Colonic mucosa (tissue), 4 donors: ENCODE measurements around the gene SUB1. TPM values are rescaled to one million over a fixed set of nuclear protein-coding genes. Genes with fewer than 3 reads are reported as not detected.

Experiments
- DNase-seq: peaks from one replicate; pipeline ENCODE4 v3.0.0-alpha.2; 2020
- H3K27ac ChIP-seq: fragments of 200-600 bp; one replicate; pipeline ENCODE4 v1.8.0; 2021
- H3K27me3 ChIP-seq: fragments of 200-600 bp; one replicate; pipeline ENCODE4 v1.8.0; 2021
- H3K36me3 ChIP-seq: fragments of 200-600 bp; one replicate; pipeline ENCODE4 v1.8.0; 2021
- H3K4me1 ChIP-seq: fragments of 200-600 bp; one replicate; pipeline ENCODE4 v1.8.0; 2021; ENCODE audit warnings: mild to moderate bottlenecking
- H3K4me3 ChIP-seq: fragments of 200-600 bp; one replicate; pipeline ENCODE4 v1.8.0; 2021
- H3K9ac ChIP-seq, 2 donors: one replicate each; pipeline ENCODE4 v1.7.0; 2013; ENCODE audit warnings: control low read depth in 2 of 2, low read depth in 2 of 2, low read length in 2 of 2
- H3K9me3 ChIP-seq: fragments of 200-600 bp; one replicate; pipeline ENCODE4 v1.8.0; 2021
- intact Hi-C: fragments of 100-400 bp; cut with DNase I; formaldehyde crosslinking; loops from one replicate; pipeline ENCODE4 v1.14.1; 2022
- total RNA-seq, 2 donors: library from RNA; stranded (reverse); fragmentation: NEBNext Ultra II Directional in 1 of 2; extraction: Animal tissue kit (Norgen Biotek cat#: 25700) in 1 of 2; gene quantifications; one replicate each; pipeline ENCODE4 v1.2.1, GENCODE V29; 2021
- TF ChIP-seq, protein P1 (sequence below): fragments of 200-600 bp; IDR thresholded peaks from one replicate; pipeline ENCODE4 v1.8.0; 2022; ENCODE audit warnings: antibody characterized with exemption, mild to moderate bottlenecking
- donor health status: healthy.
- donor health status: DM: no; HTN: no; CAD: no.
- donor health status: DM: no; HTN: no; CAD: no.

The SUB1 gene
- total RNA-seq, 2 donors from 2014 or later, result 193 to 227 TPM

- H3K36me3 ChIP-seq, result peaks cover 5% of the 10 kb centered on the region
Measured at GRCh38 chr5:32598260-32598937, 13.0 kb downstream of the SUB1 start.

GRCh38 chr5:32598997-32599549, 13.7 kb downstream of the SUB1 start:
- Histone ChIP-seq H3K27me3 (no peaks in the 10 kb centered on the region), H3K9ac (no peak overlapping the region), H3K27ac (no peak overlapping the region), H3K9me3 (no peaks in the 10 kb centered on the region), H3K4me3 (no peak overlapping the region), H3K4me1 (no peaks in the 10 kb centered on the region), H3K36me3 (peaks cover 5% of the 10 kb centered on the region)
- DNase-seq, result no peak
- intact Hi-C loops, result no loop called here
- TF ChIP-seq, protein P1, sequence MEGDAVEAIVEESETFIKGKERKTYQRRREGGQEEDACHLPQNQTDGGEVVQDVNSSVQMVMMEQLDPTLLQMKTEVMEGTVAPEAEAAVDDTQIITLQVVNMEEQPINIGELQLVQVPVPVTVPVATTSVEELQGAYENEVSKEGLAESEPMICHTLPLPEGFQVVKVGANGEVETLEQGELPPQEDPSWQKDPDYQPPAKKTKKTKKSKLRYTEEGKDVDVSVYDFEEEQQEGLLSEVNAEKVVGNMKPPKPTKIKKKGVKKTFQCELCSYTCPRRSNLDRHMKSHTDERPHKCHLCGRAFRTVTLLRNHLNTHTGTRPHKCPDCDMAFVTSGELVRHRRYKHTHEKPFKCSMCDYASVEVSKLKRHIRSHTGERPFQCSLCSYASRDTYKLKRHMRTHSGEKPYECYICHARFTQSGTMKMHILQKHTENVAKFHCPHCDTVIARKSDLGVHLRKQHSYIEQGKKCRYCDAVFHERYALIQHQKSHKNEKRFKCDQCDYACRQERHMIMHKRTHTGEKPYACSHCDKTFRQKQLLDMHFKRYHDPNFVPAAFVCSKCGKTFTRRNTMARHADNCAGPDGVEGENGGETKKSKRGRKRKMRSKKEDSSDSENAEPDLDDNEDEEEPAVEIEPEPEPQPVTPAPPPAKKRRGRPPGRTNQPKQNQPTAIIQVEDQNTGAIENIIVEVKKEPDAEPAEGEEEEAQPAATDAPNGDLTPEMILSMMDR, result no peak

More at GRCh38 chr5:32598260-32598937, 13.0 kb downstream of the SUB1 start:
- Histone ChIP-seq H3K9ac (no peak overlapping the region), H3K9me3 (no peaks in the 10 kb centered on the region), H3K4me1 (no peaks in the 10 kb centered on the region), H3K27ac (no peak overlapping the region), H3K4me3 (no peak overlapping the region), H3K27me3 (no peaks in the 10 kb centered on the region)
- TF ChIP-seq, protein P1, result no peak
- no peak for DNase-seq
- intact Hi-C loops, result no loop called here

GRCh38 chr5:32600054-32600622, 14.8 kb downstream of the SUB1 start:
- Histone ChIP-seq H3K4me3 (no peak overlapping the region), H3K36me3 (peaks cover 5% of the 10 kb centered on the region), H3K9ac (no peak overlapping the region), H3K27me3 (no peaks in the 10 kb centered on the region), H3K9me3 (no peaks in the 10 kb centered on the region), H3K4me1 (no peaks in the 10 kb centered on the region), H3K27ac (no peak overlapping the region)
- intact Hi-C loops, result no loop called here
- DNase-seq, result no peak
- TF ChIP-seq, protein P1, result no peak

GRCh38 chr5:32601623-32602295, 16.4 kb downstream of the SUB1 start:
- Histone ChIP-seq H3K4me3 (no peak overlapping the region), H3K36me3 (peaks cover 5% of the 10 kb centered on the region), H3K27me3 (no peaks in the 10 kb centered on the region), H3K27ac (no peak overlapping the region), H3K9ac (no peak overlapping the region), H3K4me1 (no peaks in the 10 kb centered on the region), H3K9me3 (no peaks in the 10 kb centered on the region)
- TF ChIP-seq, protein P1, result no peak
- intact Hi-C loops, result no loop called here
- no peak for DNase-seq

- Histone ChIP-seq H3K27me3 (no peaks in the 10 kb centered on the region), H3K36me3 (peaks cover 5% of the 10 kb centered on the region)
- intact Hi-C loops, result no loop called here
Measured at GRCh38 chr5:32602906-32603305, 17.5 kb downstream of the SUB1 start.

More at GRCh38 chr5:32602906-32603305, 17.5 kb downstream of the SUB1 start:
- H3K4me3 ChIP-seq, result no peak overlapping the region
- no peaks in the 10 kb centered on the region for H3K9me3 ChIP-seq
- no peak for DNase-seq
- H3K27ac ChIP-seq, result no peak overlapping the region
- no peaks in the 10 kb centered on the region for H3K4me1 ChIP-seq
- no peak overlapping the region for H3K9ac ChIP-seq
- TF ChIP-seq, protein P1, result no peak
